ENCODE results near the gene HTRA2.

DNA sequence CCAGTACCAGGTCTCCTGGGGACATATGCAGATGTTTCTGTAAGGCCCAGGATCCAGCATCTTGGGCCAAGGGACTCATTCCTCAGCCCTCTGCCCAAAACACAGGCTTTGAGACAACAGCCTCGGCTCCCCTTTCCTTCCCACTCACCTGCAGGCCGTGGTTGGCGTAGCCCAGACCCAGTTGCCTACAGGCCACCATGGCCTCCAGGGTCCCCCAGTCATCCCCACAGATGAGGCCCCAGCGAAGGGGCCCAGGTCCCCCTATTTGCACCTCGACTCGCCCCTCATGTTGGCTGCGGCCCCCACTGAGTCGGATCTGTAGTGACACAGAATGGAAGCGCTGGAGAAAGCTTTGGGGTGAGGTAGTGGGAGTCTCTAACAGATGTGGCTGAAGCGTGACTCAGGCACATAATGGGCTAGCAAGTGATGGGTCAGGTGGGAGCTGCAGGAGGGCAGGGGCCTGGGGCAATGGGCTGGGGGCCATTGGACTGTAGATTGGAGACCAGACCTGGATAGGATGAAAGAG, 5.8 kb downstream of the HTRA2 start:
- no peak for TF ChIP-seq EZH2 (IDR thresholded peaks at IDR 0.05; ENCODE audit: borderline replicate concordance, low read length)
- TF ChIP-seq, protein P1, sequence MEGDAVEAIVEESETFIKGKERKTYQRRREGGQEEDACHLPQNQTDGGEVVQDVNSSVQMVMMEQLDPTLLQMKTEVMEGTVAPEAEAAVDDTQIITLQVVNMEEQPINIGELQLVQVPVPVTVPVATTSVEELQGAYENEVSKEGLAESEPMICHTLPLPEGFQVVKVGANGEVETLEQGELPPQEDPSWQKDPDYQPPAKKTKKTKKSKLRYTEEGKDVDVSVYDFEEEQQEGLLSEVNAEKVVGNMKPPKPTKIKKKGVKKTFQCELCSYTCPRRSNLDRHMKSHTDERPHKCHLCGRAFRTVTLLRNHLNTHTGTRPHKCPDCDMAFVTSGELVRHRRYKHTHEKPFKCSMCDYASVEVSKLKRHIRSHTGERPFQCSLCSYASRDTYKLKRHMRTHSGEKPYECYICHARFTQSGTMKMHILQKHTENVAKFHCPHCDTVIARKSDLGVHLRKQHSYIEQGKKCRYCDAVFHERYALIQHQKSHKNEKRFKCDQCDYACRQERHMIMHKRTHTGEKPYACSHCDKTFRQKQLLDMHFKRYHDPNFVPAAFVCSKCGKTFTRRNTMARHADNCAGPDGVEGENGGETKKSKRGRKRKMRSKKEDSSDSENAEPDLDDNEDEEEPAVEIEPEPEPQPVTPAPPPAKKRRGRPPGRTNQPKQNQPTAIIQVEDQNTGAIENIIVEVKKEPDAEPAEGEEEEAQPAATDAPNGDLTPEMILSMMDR (IDR thresholded peaks at IDR 0.05; ENCODE audit: low read length), result no peak

Measured in OCI-LY1 (cell line).